Fibroblast of peridontal ligament (primary cell): ENCODE data around the gene CDC42EP3.
A peak's percentile ranks its signal among the peaks of the same experiment; 100 is the strongest.

Experiments used
- DNase-seq: peaks from one replicate; pipeline ENCODE4 v3.0.0-alpha.2; 2010; ENCODE audit errors: extremely low read depth

CDC42EP3 gene

GRCh38 chr2:37618326-37618725 is 53.1 kb downstream of the CDC42EP3 start:
- DNase-seq = no peak

DNA sequence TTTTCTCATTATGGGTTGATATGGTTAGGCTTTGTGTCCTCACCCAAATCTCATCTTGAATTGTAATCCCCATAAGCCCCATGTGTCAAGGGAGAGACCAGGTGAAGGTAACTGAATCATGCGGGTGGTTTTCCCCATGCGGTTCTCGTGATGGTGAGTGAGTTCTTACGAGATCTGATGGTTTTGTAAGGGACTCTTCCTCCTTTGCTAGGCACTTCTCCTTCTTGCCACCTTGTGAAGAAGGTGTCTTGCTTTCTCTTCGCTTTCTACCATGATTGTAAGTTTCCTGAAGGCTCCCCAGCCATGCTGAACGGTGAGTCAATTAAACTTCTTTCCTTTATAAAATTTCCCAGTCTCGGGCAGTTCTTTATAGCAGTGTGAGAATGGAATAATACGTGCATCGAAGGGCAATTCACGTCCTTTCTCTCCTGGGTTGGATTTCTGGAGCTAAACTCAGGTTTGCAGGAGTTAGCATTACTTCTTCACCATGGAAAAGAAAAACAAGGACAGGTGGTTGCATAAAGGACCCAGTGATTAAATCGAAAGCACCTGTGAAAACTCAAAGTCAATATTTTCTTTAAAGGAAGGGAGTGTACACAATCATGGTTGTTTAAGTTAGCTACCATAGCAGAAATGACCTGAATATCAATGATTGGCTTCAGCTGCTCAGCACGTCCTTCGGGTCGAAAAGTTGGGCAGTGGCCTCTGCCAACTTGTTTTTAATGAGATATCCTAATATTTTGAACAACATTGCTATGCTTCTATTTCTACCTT is 54.1 kb downstream of the CDC42EP3 start:
- DNase-seq = no peak

- DNase-seq = peak; percentile 59
Measured at GRCh38 chr2:37616677-37617005, 54.8 kb downstream of the CDC42EP3 start.

DNA sequence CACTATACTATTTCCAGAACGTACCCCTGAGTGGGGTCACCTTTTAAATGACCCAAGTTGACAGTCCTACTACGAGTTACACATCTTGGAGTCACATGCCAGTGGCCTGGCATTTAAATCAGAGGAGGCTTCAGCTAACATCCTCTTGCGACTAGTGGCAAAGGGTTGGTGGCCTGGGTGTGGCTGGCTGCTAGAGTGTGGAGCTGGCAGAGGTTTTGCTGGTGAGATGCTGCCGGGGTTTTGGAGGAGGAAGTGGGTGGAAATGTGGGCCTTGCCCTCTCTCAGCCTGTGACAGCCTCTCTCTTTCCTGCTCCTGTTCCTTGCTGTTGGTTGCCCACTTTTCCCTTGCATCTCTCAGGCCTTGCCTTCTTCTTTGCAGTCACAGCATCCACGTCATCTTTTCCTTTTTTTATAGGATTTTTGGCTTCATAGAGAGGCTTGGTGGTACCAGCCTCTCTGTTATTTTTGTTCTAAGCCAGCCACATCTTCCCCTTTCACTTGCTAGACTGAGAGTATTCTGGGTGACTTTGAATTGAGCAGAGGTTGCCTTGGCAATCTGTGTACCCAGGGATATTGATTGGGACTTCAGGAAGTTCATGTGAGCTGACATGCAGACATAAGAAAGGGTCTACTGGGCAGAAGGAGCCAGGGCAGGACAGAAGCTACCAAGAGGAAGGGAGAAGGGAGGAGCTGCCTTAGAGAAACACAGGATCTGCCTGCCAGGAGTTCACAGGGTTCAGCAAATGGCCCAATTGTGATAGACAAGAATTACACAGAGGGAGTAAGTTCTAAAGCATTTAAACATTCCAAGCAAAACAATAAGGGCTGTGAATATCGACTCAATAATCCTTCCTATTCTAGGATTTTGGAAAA is 55.4 kb downstream of the CDC42EP3 start:
- no peak for DNase-seq

- DNase-seq = peak; percentile 88
Measured at GRCh38 chr2:37614061-37614738, 57.2 kb downstream of the CDC42EP3 start.

DNA sequence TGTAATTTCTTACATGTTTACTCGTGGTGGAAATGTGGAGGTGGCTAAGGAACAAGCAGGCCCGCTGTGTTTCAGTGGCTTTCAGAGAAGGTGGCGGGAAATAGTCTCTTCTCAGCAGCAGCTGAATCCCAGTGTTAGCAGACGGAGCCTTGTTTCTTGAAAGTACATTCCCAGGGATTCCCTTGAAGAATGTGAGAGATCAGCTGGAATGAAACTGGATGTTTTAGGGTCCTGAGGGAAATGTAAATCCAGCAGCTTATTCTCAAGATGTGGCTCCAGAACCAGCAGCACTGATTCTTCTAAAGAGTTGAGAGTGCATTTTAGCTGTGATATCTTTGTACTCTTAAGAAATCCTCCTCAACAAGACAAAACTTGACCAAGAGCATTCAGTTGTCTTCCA is 59.1 kb downstream of the CDC42EP3 start:
- DNase-seq = peak; percentile 60

DNA sequence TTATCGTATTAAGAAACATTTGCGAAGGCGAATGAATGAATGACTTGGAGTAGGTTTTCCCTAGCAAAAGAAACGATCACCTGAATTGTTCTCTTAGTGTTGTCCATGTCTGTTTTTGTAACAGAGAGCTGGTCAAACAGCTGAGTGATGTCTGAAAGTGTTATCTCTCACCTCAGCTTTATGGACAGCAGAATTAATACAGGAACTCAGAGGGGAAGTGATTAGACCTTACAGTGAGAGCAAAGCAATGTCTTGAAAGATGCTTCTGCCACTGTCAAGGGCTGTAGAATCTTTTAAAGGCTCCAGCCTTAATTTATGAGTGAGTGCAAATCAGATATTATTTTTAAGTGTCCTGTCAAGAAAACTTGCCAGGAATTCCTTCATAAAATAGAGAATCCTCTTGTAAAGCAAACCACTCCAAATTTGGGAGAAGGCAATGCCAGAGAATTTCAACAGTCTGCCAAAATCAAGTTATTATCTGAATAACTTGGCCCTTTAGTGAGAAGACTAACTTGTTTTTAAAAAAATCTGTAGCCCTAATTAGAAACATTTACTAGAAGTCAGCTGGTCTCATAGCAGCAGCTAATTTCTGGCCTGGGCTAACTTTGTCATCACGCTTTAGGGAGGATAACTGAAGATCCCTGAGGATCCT is 60.7 kb downstream of the CDC42EP3 start:
- DNase-seq = peak; percentile 85

DNA sequence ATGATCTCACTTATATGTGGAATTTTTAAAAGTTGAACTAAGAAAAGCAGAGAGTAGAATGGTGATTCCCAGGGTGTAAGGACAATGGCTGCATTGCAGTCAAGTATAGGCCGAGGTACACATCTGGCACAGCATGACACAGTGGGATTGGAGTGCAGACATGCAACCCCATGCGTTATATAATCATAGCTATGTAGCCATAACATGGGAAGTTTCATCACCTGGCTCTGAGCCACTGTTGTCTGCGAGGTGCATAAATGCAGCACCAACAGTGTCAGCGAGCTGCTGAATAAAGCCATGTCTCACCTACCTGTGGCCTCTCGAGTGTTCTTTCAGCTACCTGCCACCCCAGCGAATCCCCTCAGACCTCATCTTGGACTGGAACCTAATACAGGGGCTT is 61.7 kb downstream of the CDC42EP3 start:
- DNase-seq = no peak

- DNase-seq = no peak
Measured at GRCh38 chr2:37604716-37605115, 66.7 kb downstream of the CDC42EP3 start.

- no peak for DNase-seq
Measured at GRCh38 chr2:37602702-37603101, 68.7 kb downstream of the CDC42EP3 start.

DNA sequence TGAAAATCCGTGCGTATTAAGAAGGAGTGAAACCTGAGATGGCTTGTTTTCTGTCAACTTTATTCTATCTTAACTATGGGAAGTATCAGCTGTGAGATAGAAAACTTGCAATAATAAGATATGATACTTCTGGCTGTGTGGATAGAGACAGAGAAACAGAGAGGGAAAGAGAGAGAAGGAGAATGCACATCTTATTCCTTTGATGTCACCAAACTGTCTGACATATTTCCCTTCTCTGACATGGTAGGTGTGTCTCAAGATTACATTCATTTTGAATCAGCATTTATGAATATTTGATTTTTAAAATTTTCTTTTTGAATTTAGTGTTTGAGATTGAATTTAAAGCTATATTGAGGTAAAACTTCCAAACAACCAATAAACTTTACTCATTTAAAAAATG is 69.4 kb downstream of the CDC42EP3 start:
- DNase-seq = no peak

GRCh38 chr2:37601569-37601968 is 69.9 kb downstream of the CDC42EP3 start:
- DNase-seq = peak; percentile 60

- DNase-seq = no peak
Measured at GRCh38 chr2:37600735-37601134, 70.7 kb downstream of the CDC42EP3 start.

- DNase-seq = no peak
Measured at GRCh38 chr2:37599688-37600525, 71.5 kb downstream of the CDC42EP3 start.

- DNase-seq = no peak
Measured at GRCh38 chr2:37593694-37594093, 77.7 kb downstream of the CDC42EP3 start.

DNA sequence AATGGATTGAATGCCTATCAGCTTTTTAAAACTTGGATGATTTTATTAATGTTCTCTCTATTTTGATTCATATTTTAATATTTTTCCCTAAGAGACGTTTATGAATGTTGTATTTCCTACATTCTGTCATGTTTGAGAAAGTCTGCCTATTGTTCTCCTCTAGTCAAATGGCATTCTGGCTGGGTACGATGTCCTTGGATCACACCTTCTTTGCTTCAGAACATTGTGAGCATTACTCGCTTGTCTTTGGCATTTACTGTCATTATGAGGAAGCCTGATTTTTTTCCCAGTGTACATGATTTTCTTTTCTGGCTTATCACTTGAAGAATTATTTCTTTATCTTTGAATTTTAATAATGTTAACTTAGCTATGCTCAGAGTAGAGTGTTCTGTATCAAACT is 78.4 kb downstream of the CDC42EP3 start:
- no peak for DNase-seq
